ENCODE results near the gene RHBG.

Gene RHBG

GRCh38 chr1:156424806-156425432, 55.9 kb downstream of the RHBG start:
- no peak for DNase-seq (ENCODE audit: low read depth in 2 of 2)

GRCh38 chr1:156425943-156426342, 56.9 kb downstream of the RHBG start:
- DNase-seq (ENCODE audit: low read depth in 2 of 2): no peak

GRCh38 chr1:156427957-156428356, 58.9 kb downstream of the RHBG start:
- no peak for DNase-seq (ENCODE audit: low read depth in 2 of 2)

DNA sequence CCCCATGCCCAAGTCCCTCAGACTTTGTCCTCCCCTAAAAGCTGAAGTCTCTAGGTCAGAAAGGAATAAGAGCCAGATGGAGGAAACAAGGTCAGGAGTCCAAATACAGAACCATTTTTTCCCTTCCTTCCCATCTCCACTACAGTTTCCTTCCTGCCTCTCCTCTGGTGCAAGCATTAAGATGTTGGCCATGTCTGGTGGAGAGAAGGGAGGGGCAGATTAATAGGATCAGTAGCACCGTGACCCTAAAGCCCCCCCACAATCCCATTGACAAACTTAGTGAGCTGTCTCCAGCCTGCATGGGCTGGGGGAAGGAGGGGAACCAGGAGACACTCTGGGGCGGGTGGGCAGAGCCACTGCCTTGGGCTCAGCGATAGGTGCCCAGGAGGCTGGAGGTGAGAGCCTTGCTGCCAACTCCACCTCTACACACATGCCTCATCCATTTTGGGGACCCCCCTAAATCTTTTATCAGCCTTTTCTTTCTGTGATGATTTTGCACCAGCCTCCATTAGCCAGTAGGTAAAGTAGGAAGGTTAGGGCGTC, 59.8 kb downstream of the RHBG start:
- no peak for DNase-seq (ENCODE audit: low read depth in 2 of 2)

- no peak for DNase-seq (ENCODE audit: low read depth in 2 of 2)
Measured at GRCh38 chr1:156429313-156430060, 60.5 kb downstream of the RHBG start.

DNA sequence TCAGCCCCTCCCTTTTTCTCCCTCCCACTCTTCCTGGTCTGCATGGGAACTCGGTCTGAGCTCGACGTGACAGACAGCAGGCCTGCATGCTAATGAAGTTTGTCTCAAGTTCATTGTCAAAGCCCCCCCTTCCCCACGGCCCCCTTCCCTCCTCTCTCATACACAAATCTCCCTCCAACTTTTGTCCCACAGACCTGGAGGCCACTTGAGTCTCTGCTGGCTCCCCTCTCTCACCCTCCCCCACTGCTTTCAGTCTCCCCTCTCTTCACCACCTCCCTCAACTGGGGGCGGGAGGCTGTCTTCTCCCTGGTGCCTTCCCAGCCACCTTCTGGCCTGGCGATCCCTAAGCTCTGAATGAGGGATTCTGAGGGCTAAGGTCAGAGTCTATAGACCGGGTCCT, 61.3 kb downstream of the RHBG start:
- DNase-seq (ENCODE audit: low read depth in 2 of 2): no peak

- no peak for DNase-seq (ENCODE audit: low read depth in 2 of 2)
Measured at GRCh38 chr1:156430866-156431265, 61.9 kb downstream of the RHBG start.

- no peak for DNase-seq (ENCODE audit: low read depth in 2 of 2)
Measured at GRCh38 chr1:156431366-156431765, 62.4 kb downstream of the RHBG start.

DNA sequence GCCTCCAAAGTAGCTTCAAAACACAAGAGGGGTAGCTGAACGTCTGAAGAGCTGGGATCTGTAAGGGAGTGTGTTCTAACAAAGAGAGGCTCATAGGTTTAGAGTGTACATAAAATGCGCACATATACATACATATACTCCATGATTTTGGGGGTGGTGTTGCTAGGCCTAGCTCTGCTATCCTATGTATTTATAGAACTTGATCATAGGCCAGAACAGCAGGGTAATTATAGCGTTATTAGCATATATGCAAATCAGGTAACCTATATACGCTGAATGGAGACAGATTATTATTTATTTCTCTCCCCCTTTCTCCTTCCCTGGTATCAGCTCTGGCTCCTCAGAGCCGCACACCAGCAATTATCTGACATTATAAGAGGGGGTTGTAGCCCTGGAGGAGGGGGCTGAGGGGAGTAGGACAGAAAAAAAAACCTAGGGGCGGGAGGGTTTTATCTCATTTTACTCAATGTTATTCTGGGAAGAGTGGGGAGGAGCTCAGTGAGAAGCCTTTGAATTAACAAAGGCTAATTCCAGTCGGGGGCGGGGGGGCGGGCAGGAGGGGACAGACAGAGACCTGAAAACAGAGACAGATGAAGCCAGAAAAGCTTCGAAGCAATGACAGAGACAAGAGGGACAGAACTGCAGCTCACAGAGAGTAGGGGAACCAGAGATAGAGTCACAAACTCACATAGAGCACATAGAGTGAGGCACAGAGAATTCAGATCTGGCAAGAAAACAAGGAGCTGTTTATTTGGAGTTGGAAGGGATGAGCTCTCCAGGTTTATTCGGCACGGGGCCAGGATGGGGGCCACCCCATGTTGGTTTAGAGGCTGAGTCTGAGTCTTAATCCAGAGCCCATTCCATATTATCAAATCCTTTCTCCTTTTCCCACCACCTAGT, 63.0 kb downstream of the RHBG start:
- DNase-seq (ENCODE audit: low read depth in 2 of 2): no peak

DNA sequence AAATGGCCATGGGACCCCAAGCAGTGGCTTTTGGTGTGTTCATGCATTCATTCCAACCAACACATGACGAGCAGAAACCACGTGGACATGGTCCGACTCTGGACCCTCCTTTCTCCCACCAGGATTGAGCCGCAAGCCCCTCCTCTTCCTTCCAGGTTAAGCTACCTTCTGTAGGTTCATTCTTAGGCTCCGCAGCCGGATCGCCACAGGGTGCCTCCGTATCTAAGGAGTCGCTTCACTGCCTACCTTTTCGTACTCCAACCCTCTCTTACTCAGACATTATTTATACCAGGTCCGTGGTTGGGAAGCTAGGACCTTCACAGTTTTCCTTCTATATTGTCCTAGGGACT, 63.6 kb downstream of the RHBG start:
- DNase-seq (ENCODE audit: low read depth in 2 of 2): no peak

- DNase-seq (ENCODE audit: low read depth in 2 of 2): no peak
Measured at GRCh38 chr1:156433032-156433431, 64.0 kb downstream of the RHBG start.

DNA sequence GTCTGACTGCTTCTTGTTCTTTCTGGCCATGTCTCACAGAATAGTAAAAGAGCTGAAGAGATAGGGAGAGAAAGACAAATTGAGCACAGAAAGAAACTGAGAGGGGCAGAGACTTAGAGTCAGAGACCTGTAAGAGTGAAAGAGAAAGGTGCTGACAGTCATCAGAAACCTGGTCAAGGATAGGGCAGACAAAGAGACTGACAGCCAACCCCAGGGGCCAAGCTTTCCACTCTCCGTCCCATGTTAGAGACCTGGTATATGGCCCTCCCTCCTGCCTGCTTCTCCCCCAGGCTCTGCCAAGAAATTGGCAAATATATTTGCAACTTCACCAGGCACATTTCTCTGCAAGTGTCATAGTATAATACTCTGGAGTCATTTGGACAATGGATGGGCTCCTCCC, 64.6 kb downstream of the RHBG start:
- no peak for DNase-seq (ENCODE audit: low read depth in 2 of 2)

All from stimulated activated CD8-positive, alpha-beta memory T cell treated with anti-CD3 and anti-CD28 coated beads, Interleukin-7, amount 100 ng/mL, for 4 hours (primary cell).